Measurements from ENCODE around the gene TIMP2. TPM values are rescaled to one million over a fixed set of nuclear protein-coding genes. Genes with fewer than 3 reads are reported as not detected.
"Not testable (repeated sequence)": the region's sequence is repeated elsewhere in the genome, so short reads cannot be mapped to it uniquely, and the experiment has no call there.

Gene TIMP2
- polyA plus RNA-seq, 1 donor from 2014 or later, result 25.6 TPM

DNA sequence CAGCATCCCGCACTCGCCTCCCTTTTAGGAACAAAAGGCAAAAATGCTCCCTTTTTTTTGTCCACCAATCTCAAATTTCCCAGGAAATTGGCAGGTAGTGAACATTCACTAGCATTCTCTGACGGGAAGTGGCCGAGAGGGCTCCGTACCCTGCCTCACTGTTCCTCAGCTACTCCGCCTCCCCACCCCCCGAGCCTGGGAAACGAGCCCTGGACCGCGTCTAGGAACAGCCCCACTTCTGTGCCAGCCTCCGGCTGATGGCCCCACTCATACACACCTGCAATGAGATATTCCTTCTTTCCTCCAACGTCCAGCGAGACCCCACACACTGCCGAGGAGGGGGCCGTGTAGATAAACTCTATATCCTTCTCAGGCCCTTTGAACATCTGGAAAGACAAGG is 54.6 kb downstream of the TIMP2 start:
- Histone ChIP-seq H3F3A (ENCODE audit: insufficient read depth, low read length, poor library complexity, severe bottlenecking) (no peaks in the 10 kb centered on the region), H3K36me3 (ENCODE audit: insufficient read depth, low read length) (no peaks in the 10 kb centered on the region), H3K9me3 (ENCODE audit: low read length) (no peaks in the 10 kb centered on the region), H4K20me1 (ENCODE audit: insufficient read depth) (no peaks in the 10 kb centered on the region), H3K9me2 (ENCODE audit: insufficient read depth, low read length) (no peaks in the 10 kb centered on the region), H3K27me3 (ENCODE audit: insufficient read depth, low read depth, low read length) (no peaks in the 10 kb centered on the region), H3K4me3 (ENCODE audit: low read length) (no peak overlapping the region), H2AFZ (ENCODE audit: low read depth, low read length) (no peak overlapping the region), H3K79me2 (replicated peaks; ENCODE audit: insufficient read depth, low read length) (no peaks in the 10 kb centered on the region), H3K9ac (ENCODE audit: low read length) (no peak overlapping the region), H3K4me2 (ENCODE audit: low read length) (no peak overlapping the region), H3K27ac (ENCODE audit: low read length) (no peak overlapping the region)
- no peak for TF ChIP-seq EZH2 (IDR thresholded peaks at IDR 0.05; ENCODE audit: borderline replicate concordance, insufficient read depth, low read length, poor library complexity, severe bottlenecking)
- TF ChIP-seq EP300 (conservative IDR thresholded peaks at IDR 0.05; ENCODE audit: poor library complexity, severe bottlenecking), result no peak
- TF ChIP-seq, protein P1, sequence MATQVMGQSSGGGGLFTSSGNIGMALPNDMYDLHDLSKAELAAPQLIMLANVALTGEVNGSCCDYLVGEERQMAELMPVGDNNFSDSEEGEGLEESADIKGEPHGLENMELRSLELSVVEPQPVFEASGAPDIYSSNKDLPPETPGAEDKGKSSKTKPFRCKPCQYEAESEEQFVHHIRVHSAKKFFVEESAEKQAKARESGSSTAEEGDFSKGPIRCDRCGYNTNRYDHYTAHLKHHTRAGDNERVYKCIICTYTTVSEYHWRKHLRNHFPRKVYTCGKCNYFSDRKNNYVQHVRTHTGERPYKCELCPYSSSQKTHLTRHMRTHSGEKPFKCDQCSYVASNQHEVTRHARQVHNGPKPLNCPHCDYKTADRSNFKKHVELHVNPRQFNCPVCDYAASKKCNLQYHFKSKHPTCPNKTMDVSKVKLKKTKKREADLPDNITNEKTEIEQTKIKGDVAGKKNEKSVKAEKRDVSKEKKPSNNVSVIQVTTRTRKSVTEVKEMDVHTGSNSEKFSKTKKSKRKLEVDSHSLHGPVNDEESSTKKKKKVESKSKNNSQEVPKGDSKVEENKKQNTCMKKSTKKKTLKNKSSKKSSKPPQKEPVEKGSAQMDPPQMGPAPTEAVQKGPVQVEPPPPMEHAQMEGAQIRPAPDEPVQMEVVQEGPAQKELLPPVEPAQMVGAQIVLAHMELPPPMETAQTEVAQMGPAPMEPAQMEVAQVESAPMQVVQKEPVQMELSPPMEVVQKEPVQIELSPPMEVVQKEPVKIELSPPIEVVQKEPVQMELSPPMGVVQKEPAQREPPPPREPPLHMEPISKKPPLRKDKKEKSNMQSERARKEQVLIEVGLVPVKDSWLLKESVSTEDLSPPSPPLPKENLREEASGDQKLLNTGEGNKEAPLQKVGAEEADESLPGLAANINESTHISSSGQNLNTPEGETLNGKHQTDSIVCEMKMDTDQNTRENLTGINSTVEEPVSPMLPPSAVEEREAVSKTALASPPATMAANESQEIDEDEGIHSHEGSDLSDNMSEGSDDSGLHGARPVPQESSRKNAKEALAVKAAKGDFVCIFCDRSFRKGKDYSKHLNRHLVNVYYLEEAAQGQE (IDR thresholded peaks at IDR 0.05; ENCODE audit: borderline replicate concordance), result no peak
- TF ChIP-seq, protein P2, sequence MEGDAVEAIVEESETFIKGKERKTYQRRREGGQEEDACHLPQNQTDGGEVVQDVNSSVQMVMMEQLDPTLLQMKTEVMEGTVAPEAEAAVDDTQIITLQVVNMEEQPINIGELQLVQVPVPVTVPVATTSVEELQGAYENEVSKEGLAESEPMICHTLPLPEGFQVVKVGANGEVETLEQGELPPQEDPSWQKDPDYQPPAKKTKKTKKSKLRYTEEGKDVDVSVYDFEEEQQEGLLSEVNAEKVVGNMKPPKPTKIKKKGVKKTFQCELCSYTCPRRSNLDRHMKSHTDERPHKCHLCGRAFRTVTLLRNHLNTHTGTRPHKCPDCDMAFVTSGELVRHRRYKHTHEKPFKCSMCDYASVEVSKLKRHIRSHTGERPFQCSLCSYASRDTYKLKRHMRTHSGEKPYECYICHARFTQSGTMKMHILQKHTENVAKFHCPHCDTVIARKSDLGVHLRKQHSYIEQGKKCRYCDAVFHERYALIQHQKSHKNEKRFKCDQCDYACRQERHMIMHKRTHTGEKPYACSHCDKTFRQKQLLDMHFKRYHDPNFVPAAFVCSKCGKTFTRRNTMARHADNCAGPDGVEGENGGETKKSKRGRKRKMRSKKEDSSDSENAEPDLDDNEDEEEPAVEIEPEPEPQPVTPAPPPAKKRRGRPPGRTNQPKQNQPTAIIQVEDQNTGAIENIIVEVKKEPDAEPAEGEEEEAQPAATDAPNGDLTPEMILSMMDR (IDR thresholded peaks at IDR 0.05; ENCODE audit: poor library complexity, severe bottlenecking), result no peak
- TF ChIP-seq POLR2AphosphoS5 (IDR thresholded peaks at IDR 0.05), result no peak
- TF ChIP-seq RAD21 (conservative IDR thresholded peaks at IDR 0.05), result no peak
- no peak for TF ChIP-seq TAF1 (IDR thresholded peaks at IDR 0.05; ENCODE audit: low read depth)
- TF ChIP-seq SMC3 (conservative IDR thresholded peaks at IDR 0.05; ENCODE audit: poor library complexity), result no peak
- TF ChIP-seq MXI1 (conservative IDR thresholded peaks at IDR 0.05; ENCODE audit: poor library complexity, severe bottlenecking), result no peak

DNA sequence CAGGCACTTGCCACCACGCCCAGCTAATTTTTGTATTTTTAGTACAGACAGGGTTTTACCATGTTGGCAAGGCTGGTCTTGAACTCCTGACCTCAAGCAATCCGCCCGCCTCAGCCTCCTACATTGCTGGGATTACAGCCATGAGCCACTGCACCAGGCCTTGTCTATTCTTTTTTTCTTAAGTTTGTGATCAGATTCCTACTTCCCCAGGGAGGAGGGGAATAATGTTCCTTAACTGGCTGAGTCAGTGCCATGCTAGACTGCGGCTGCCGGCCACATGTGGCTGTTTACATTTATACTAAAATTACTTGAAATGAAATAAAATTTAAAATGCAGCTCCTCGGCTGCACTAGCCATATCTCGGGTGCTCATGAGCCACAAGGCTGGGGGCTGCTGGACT is 56.8 kb downstream of the TIMP2 start:
- Histone ChIP-seq H4K20me1 (ENCODE audit: insufficient read depth) (no peaks in the 10 kb centered on the region), H3K9ac (ENCODE audit: low read length) (no peak overlapping the region), H3K27ac (ENCODE audit: low read length) (no peak overlapping the region), H3K9me3 (ENCODE audit: low read length) (no peaks in the 10 kb centered on the region), H3K9me2 (ENCODE audit: insufficient read depth, low read length) (no peaks in the 10 kb centered on the region), H3K36me3 (ENCODE audit: insufficient read depth, low read length) (no peaks in the 10 kb centered on the region), H3K79me2 (replicated peaks; ENCODE audit: insufficient read depth, low read length) (no peaks in the 10 kb centered on the region), H3K27me3 (ENCODE audit: insufficient read depth, low read depth, low read length) (no peaks in the 10 kb centered on the region), H3K4me2 (ENCODE audit: low read length) (no peak overlapping the region), H2AFZ (ENCODE audit: low read depth, low read length) (no peak overlapping the region), H3F3A (ENCODE audit: insufficient read depth, low read length, poor library complexity, severe bottlenecking) (no peaks in the 10 kb centered on the region), H3K4me3 (ENCODE audit: low read length) (no peak overlapping the region)
- no peak for TF ChIP-seq MXI1 (conservative IDR thresholded peaks at IDR 0.05; ENCODE audit: poor library complexity, severe bottlenecking)
- no peak for TF ChIP-seq RAD21 (conservative IDR thresholded peaks at IDR 0.05)
- TF ChIP-seq EZH2 (IDR thresholded peaks at IDR 0.05; ENCODE audit: borderline replicate concordance, insufficient read depth, low read length, poor library complexity, severe bottlenecking), result no peak
- no peak for TF ChIP-seq EP300 (conservative IDR thresholded peaks at IDR 0.05; ENCODE audit: poor library complexity, severe bottlenecking)
- TF ChIP-seq POLR2AphosphoS5 (IDR thresholded peaks at IDR 0.05), result no peak
- TF ChIP-seq, protein P2 (IDR thresholded peaks at IDR 0.05; ENCODE audit: poor library complexity, severe bottlenecking), result no peak
- no peak for TF ChIP-seq TAF1 (IDR thresholded peaks at IDR 0.05; ENCODE audit: low read depth)
- TF ChIP-seq, protein P1 (IDR thresholded peaks at IDR 0.05; ENCODE audit: borderline replicate concordance), result no peak
- no peak for TF ChIP-seq SMC3 (conservative IDR thresholded peaks at IDR 0.05; ENCODE audit: poor library complexity)

DNA sequence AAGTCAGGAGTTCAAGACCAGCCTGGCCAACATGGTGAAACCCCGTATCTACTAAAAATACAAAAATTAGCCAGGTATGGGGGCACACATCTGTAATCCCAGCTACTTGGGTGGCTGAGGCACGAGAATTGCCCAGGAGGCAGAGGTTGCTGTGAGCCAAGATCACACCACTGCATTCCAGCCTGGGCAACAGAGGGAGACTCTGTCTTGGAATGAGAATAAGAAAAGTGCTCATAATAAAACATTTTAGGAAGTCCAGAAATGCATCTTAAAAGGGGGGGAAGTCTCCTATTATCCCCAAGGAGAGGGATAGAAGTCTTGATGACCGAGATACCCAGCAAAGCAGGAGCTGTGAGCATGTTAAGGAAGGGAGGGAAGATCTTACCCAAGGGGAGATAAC is 58.1 kb downstream of the TIMP2 start:
- H3K4me3 ChIP-seq (ENCODE audit: low read length); H3K9ac ChIP-seq (ENCODE audit: low read length); H3K27ac ChIP-seq (ENCODE audit: low read length); H3K27me3 ChIP-seq (ENCODE audit: insufficient read depth, low read depth, low read length); H3K36me3 ChIP-seq (ENCODE audit: insufficient read depth, low read length); H2AFZ ChIP-seq (ENCODE audit: low read depth, low read length); H3F3A ChIP-seq (ENCODE audit: insufficient read depth, low read length, poor library complexity, severe bottlenecking); H3K9me3 ChIP-seq (ENCODE audit: low read length); H3K9me2 ChIP-seq (ENCODE audit: insufficient read depth, low read length); H4K20me1 ChIP-seq (ENCODE audit: insufficient read depth); H3K4me2 ChIP-seq (ENCODE audit: low read length); H3K79me2 ChIP-seq (replicated peaks; ENCODE audit: insufficient read depth, low read length): not testable (repeated sequence)
